C4-2B (cell line): ENCODE results near the gene PRLH.

Experiments used
- H3K27ac ChIP-seq: fragments of 450-650 bp; 2 replicates; pipeline ENCODE4 v1.5.1; 2017
- CTCF ChIP-seq: fragments of 450-650 bp; conservative IDR thresholded peaks from 2 replicates; pipeline ENCODE4 v1.5.1; 2017; ENCODE audit warnings: mild to moderate bottlenecking
- ZFX ChIP-seq: fragments of 450-650 bp; IDR thresholded peaks from 2 replicates; pipeline ENCODE4 v1.6.1; 2017

Gene PRLH

GRCh38 chr2:237527233-237527632, 39.1 kb upstream of the PRLH start:
- no peak for TF ChIP-seq CTCF
- no peak for TF ChIP-seq ZFX
- H3K27ac ChIP-seq, result peak overlapping the region; percentile 39

- no peak overlapping the region for H3K27ac ChIP-seq
- no peak for TF ChIP-seq ZFX
- TF ChIP-seq CTCF, result no peak
These were observed 38.6 kb upstream of the PRLH start for GRCh38 chr2:237527766-237528165.

- 0 out of 2 replicates have a peak, but pooled peaks have one; percentile 8 for TF ChIP-seq ZFX
- no peak for TF ChIP-seq CTCF
These were observed 36.6 kb upstream of the PRLH start for GRCh38 chr2:237529452-237530402.

GRCh38 chr2:237530472-237531433, 35.6 kb upstream of the PRLH start:
- TF ChIP-seq CTCF (no peak), ZFX (no peak)
- no peak overlapping the region for H3K27ac ChIP-seq

More at GRCh38 chr2:237529452-237530402, 36.6 kb upstream of the PRLH start:
- no peak overlapping the region for H3K27ac ChIP-seq

- H3K27ac ChIP-seq, result no peak overlapping the region
- TF ChIP-seq CTCF (no peak), ZFX (no peak)
These were observed 34.2 kb upstream of the PRLH start for GRCh38 chr2:237532160-237532559.

GRCh38 chr2:237533668-237534161, 32.7 kb upstream of the PRLH start:
- TF ChIP-seq CTCF (no peak), ZFX (no peak)
- H3K27ac ChIP-seq, result no peak overlapping the region
